ENCODE results near the gene GCH1.

GRCh38 chr14:54895683-54896082, 6.9 kb downstream of the GCH1 start:
- TF ChIP-seq CTCF (IDR thresholded peaks at IDR 0.05 in 2 of 3, conservative IDR thresholded peaks at IDR 0.05 in 1 of 3; ENCODE audit: borderline replicate concordance in 1 of 3, insufficient read depth in 1 of 3, low read depth in 2 of 3, low read length in 2 of 3) (no peak), CEBPB (IDR thresholded peaks at IDR 0.05; ENCODE audit: low read depth) (no peak), POLR2A (IDR thresholded peaks at IDR 0.05; ENCODE audit: borderline replicate concordance, extremely low read depth, insufficient read depth, insufficient read length) (no peak), EZH2phosphoT487 (IDR thresholded peaks at IDR 0.05; ENCODE audit: borderline replicate concordance) (no peak), RAD21 (IDR thresholded peaks at IDR 0.05; ENCODE audit: low read depth) (no peak), EZH2 (IDR thresholded peaks at IDR 0.05) (no peak), ZFX (IDR thresholded peaks at IDR 0.05) (no peak), REST (IDR thresholded peaks at IDR 0.05; ENCODE audit: low read depth) (no peak), POLR2AphosphoS5 (IDR thresholded peaks at IDR 0.05; ENCODE audit: low read depth, low read length) (no peak), SRF (IDR thresholded peaks at IDR 0.05; ENCODE audit: low read depth) (no peak)
